GM21529 (cell line): Measurements from ENCODE around the gene ADAMTS16.

ENCODE experiments used
- ATAC-seq: cut with Tn5 transposase; IDR thresholded peaks from one replicate; pipeline ENCODE4 v1.9.1; 2021; ENCODE audit not compliant: unreplicated experiment

The ADAMTS16 gene

DNA sequence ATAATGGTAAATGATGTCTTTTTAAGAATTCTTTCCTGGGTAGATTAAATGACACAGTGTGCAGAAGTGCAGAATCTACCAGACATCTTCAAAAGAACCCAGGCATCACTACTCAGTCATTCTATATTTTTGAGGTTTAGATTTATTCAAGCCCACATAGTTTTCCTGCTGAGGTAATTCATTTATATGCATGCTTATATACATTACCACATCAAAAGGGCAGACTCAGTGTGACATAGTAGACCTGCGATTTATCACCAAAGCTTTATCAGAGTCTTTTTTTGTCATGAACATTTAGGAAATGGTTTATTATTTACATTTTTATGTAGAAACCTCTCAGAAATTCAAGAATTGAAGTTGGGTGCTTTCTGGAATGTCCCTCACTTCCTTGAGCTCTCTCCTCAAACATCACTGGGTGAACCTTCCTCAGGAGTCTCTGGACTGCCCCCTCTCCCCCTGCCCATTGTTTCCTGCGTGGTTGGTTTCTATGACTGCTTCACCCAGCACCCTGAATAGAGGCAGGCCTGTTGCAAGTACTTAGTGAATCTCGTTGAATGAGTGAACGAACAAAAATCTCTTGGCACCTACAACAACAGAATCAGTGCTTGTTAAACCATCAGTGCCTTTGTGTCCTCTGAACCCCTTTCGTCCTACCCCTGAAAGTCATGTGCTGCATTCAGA, 42.5 kb downstream of the ADAMTS16 start:
- ATAC-seq: no peak

DNA sequence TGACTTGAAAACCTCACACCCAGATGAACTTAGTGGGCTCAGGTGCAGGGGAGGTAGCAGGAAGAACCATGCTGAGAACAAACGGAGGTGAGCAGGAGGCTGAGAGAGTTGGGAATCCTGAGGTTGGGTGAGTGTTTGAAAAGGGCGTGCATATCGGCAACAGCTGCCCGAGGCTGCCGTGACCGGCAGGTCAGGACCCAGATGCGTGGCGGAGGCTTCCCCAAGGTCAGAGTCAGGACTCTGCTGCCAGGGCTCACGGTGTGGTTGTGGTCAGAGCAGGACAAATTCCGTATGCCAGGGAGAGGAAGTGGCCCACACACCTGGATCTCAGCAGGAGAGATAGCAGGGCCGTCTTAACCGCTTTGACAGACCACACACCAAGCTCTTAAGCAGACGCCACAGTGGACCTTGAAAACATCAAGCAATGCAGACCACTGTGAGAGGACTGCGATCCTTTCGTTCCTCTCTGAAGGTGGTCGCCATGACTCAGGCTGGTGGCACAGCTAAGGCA, 43.1 kb downstream of the ADAMTS16 start:
- ATAC-seq: no peak

DNA sequence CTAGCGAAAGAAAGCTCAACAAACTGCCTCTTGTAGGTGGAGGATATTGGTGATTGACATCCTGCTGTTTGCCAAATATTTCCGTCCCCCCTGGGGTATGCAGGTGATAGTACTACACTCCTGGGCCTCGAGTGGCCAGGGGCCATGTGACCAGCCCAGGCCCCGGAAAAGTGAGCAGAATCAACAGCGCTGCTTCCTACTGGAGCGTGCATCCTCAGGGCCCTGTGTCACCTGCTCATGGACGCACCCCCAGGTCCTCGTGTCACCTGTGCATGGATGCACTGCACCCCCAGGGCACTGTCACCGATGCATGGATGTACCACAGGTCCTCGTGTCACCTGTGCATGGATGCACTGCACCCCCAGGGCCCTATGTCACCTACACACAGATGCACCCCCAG, 43.8 kb downstream of the ADAMTS16 start:
- no peak for ATAC-seq

- ATAC-seq: no peak
Observed at GRCh38 chr5:5188376-5189050, 48.4 kb downstream of the ADAMTS16 start.

DNA sequence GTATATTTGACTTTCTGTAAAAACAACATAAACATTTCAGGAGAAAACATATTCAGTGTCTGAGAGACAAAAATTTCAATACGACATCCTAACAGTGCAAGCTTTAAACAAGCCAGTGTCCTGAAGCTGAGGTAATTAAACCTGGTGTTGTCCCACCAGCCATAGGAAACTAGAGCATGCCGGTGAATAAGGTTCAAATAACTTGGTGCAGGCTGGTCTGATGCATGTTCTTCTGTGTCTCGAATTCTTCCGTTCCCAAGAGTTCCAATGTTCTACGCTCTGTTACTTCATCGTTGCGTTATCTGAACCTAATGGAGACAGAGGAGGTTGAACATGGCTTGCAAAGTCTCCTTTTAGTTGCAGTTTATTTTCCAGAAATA, 48.9 kb downstream of the ADAMTS16 start:
- ATAC-seq: no peak

DNA sequence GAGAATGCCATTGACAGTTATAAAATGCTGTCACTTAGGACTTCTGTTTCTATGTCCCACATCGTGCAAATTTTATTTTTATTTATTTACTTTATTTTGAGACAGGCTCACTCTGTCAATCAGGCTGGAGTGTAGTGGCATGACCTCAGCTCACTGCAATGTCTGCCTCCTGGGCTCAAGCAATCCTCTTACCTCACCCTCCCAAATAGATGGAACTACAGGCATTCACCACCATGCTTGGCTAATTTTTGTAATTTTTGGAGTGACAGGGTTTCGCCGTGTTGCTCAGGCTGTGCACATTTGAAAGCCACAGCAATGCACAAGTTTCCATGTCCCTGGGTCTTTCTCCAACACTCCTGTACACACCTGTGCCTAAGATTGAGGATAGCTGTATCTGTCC, 51.8 kb downstream of the ADAMTS16 start:
- ATAC-seq: no peak

GRCh38 chr5:5192681-5193080, 52.6 kb downstream of the ADAMTS16 start:
- ATAC-seq: no peak

DNA sequence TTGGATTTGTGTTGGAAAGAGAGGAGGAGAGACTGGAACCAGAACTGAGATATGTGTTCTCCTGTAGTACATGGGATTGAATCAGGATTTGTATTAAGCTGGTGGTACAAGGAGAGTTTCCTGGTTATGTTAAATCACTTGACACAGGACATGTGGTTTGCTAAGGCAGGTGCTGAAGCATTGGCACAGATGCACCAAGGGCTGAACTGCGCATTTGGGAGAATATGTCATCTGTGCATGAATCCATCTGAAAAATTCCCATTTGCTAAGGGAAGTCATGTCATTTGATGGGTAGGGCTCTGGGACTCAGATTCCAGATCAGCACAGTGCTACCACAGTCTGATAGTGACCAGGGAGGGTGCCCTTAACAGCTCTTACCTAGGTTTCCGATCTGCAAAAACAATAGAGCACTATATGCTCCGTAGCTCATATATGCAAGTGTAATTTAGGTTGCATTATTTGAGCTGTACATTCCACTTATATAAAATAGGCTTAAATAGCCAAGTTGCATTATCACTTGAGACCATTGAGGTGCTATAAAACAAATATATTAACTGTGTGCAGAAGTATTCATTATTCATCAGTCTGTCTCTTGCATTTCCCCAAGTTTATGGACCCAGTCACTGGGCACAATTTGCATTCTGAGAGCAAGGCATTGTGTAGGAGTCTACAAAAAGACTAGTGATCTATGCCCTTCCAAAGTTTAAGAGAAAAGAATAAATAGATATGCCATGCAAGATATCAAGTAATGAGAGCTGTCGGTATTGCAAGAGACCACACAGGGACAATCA, 55.2 kb downstream of the ADAMTS16 start:
- no peak for ATAC-seq

DNA sequence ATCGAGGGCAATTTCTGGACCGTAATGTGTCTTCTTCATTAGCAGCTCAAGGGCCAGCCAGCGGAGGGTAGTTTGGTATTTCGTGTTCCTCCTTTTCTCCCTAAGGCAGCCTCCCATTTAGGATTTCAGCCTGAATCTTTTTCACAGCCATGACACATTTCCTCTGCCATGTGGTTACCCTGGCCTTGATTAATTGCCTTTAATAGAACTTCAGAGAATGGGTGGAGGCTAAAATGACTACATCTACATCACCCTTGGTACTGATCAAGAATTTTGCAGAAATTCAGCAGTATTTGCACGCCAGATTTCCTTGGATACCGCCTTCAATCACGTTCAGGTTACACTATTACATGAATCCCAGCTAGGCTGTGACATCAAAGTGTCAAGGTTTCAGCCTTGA, 58.0 kb downstream of the ADAMTS16 start:
- no peak for ATAC-seq

DNA sequence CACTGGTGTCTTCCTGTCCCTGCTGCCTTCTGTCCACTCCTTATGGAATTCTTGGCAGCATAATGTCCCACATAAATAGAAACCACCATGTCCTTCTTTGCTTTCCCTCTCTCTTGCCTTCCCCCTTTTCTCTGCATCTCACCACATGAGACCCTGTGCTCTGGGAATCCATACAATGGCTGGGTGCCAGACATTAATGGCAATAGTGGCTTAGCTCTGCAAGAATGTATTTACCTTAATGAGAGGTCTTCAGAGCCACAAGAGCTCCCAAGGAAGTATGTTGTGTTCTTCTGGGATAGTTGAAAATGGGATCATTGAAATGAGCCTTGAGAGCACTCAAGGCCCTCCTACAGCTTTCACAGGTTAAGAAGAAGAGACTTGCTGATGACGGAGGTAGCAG, 58.7 kb downstream of the ADAMTS16 start:
- ATAC-seq: no peak

DNA sequence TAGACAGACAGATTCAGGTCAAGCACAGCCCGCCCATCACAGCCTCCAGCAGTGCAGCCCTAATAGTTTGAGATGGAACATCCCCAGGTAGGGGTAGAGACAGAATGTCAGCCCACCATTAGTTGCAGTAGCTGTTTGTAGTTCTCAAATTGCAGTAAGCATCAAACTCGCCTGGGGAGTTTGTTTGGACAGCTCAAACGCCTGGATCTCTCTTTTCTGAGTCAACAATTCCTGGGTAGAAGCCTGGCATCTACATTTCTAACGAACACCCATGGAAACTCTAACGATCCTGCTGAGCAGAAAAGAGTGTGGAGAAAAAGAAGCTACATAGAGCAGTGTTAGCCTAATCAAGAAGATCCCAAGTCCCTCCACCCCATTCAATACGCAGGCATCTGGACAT, 59.4 kb downstream of the ADAMTS16 start:
- ATAC-seq: no peak

DNA sequence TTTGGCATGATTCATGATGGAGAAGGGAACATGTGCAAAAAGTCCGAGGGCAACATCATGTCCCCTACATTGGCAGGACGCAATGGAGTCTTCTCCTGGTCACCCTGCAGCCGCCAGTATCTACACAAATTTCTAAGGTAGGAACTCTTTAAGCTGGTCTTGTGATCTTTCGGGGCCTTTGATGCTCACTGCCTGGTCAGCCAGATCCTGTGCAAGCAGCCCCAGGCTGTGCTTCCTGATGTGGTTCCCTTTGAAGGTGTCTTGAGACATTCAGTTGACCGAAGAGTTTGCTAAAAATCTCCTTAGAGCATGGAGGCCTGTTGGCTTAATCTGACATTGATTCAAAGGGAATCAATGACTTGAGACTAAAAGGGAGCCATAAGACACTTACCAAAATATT, 60.0 kb downstream of the ADAMTS16 start:
- no peak for ATAC-seq

DNA sequence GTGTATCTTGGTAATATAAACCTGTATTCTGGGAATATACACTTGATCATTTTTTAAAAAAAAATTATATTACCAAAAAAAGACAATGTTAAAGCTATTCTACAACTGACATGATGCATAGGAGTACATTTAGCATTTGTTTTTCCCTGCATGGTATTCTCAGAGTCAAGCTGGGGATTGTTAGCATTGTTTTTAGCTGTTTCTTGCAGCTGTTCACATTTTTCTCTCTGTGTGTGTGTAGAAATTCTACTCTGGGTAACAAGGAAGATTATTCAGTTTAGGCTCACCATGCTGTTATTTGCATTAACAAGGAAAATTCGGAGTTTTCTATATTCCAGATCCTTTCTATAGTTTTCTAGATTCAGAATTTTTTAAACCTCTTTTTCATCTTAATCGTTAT, 62.2 kb downstream of the ADAMTS16 start:
- ATAC-seq: no peak

GRCh38 chr5:5203451-5203850, 63.3 kb downstream of the ADAMTS16 start:
- no peak for ATAC-seq

GRCh38 chr5:5207828-5208227, 67.7 kb downstream of the ADAMTS16 start:
- ATAC-seq: no peak

DNA sequence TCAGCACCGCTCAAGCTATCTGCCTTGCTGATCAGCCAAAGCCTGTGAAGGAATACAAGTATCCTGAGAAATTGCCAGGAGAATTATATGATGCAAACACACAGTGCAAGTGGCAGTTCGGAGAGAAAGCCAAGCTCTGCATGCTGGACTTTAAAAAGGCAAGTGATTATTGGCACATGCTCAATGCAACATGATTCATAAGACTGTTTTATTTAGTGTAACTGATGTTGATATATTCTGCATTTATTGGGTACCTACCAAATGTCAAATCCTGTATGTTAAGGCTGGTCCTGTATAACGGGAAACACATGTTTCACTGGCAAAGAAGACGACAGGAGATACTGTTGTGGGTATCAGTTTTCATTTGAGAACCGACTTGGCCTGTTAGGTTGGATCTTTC, 69.0 kb downstream of the ADAMTS16 start:
- ATAC-seq: no peak

DNA sequence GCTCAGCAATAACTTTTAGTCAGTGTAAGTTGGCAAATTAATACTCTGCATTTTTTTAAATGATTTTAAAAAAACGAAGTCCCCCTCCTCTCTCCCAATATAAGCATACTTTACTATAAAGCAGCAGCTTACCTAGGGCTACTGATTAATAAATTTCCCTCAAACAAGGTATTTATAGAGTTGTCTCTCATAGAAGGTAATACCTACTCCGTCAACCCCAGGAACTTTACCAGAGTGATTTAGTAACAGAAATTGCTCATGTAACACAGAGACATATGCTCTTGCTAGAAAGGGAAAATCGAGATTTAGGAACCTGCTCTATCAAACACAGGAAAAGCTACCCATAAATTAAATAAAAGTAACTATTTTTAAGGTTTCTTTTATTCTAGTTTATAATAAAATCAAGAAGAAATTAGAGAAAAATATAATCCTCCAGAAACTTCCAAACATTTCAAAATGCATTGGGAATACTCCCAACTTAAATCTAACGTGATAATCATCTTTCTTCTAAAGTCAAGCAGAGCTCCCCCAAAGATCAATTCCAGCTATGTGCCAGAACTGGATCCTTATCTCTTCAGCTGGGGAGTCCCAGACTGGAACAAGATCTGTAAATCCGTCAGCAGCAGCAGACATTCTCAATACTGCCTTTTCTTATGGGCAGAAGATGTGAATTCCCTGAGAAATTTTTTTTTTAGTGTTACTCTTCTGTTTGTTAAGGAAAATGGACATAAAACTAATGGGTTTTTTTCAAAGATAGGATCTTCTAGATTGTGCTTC, 69.6 kb downstream of the ADAMTS16 start:
- ATAC-seq: no peak

DNA sequence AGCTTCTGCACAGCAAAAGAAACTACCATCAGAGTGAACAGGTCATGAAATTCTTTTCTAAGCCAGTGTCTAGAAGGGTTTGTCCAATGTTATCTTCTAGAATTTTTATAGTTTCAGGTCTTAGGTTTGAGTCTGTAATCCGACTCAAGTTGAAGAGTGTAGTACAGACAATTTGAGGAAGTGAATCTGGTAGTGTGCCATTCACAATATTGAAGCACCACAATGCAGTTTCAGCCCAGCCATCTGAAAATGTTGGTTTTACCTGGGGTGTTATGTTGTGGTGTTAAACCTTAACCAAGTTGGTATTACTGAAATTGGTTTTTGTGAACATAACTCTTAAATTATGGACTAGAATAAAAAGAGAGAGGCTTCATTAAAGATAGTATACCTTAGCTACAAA, 77.2 kb downstream of the ADAMTS16 start:
- ATAC-seq: peak; percentile 75

GRCh38 chr5:5218396-5218795, 78.3 kb downstream of the ADAMTS16 start:
- ATAC-seq: no peak

- no peak for ATAC-seq
Observed at GRCh38 chr5:5219541-5219940, 79.4 kb downstream of the ADAMTS16 start.
